ENCODE results near the gene KDM5B. TPM values are rescaled to one million over a fixed set of nuclear protein-coding genes. Genes with fewer than 3 reads are reported as not detected.
"Not testable (repeated sequence)": the region's sequence is repeated elsewhere in the genome, so short reads cannot be mapped to it uniquely, and the experiment has no call there.

KDM5B gene
- polyA plus RNA-seq, 1 donor = 42.9 TPM

DNA sequence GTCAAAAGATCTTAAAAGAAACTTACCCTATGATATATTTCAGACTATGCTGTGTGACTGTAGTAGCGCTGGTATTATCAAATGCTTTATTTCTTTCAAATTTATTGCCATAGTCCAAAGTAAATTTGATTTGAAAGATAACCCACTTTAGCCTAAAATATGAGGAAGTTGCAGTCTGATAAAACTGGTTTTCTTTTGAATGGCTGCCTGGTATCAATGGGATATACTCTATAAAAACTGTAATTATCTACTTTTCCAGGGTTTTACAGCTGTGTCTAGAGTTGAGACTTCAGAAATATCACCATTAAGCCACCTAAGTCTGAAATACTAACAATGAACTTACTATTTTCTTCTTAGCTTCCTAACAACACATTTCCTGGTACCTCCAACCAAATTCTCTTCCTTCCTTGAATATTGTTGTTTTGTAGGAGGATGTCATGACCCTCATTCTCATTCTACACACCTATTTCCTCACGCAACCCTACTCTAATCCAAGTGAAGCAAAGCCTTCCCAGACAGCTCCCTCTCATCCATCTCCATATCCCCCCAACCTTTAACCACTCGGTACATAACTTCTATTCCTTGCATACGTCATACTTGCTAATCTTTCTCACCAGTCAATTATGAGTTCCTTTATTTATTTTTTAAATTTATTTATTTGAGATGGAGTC is 17.0 kb downstream of the KDM5B start:
- DNase-seq (ENCODE audit: low read depth) = no peak

DNA sequence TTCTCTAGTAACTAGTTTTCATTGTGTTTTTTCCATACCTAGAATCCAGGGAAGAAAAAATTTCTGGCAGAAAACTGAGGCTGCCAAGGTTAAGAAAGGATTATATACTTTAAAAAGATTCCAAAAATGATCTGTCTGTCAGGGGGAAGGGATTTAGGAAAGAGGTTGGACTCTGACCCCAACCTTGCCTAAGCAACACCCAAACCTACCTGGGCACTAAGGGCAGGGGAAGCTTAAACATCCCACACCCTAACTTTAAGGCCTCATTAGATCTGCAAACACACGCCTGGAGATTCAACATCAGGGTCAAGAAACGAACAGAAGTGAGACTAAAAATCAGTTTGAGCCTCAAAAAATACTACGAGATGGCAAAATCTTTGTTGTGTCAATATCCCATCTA is 19.4 kb downstream of the KDM5B start:
- no peak for DNase-seq (ENCODE audit: low read depth)

DNA sequence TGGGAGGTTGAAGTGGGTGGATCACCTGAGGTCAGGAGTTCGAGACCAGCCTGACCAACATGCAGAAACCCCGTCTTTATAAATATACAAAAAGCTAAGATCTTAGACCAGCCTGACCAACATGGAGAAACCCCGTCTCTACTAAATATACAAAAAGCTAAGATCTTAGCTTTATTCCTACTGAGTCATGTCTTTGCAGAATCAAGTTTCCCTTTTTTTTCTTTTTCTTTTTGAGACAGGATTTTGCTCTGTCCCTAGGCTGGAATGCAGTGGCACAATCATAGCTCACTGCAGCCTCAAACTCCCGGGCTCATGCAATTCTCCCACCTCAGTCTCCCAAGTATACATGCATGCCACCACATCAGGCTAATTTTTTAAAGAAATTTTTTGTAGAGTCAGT is 21.4 kb downstream of the KDM5B start:
- DNase-seq (ENCODE audit: low read depth) = no peak

DNA sequence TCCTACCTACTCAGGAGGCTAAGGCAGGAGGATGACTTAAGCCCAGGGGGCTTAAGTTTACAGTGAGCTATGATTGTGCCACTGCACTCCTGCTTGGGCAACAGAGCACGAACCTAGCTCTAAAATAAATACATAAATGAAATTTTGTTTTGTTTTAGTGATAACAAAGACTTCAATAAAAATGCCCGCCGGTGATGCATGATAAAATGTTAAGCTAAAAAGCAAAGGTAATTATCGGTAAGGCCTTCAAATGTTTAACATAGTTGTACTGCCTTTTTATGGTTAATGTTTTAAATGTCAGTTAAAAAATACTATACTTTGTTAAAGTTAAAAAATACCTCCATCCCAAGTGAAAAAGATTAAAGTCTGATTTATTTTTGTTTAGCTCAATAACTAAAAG is 27.0 kb downstream of the KDM5B start:
- DNase-seq (ENCODE audit: low read depth) = no peak

DNA sequence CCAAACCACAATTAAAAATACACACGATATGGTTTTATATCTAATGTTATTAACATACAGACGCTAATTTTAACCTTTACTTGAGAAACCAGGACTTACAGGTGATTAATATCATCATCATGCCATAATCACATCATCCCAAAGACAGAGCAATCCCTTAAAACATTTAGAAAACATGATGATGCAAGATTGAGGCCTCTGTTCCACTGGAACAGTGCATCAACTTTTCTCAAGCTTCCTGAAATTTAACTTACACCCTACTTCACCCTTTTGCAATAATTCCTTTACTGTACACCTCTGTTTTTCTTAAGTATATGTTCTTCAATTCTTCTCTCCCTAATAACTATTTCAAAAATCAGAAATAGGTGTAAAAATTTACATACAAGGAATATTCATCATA is 38.1 kb downstream of the KDM5B start:
- DNase-seq (ENCODE audit: low read depth) = no peak

GRCh38 chr1:202765721-202766120 is 42.5 kb downstream of the KDM5B start:
- no peak for DNase-seq (ENCODE audit: low read depth)

GRCh38 chr1:202762019-202762418 is 46.2 kb downstream of the KDM5B start:
- DNase-seq (ENCODE audit: low read depth) = no peak

- DNase-seq (ENCODE audit: low read depth) = no peak
Observed at GRCh38 chr1:202760589-202760988, 47.6 kb downstream of the KDM5B start.

- no peak for DNase-seq (ENCODE audit: low read depth)
Observed at GRCh38 chr1:202756391-202756790, 51.8 kb downstream of the KDM5B start.

DNA sequence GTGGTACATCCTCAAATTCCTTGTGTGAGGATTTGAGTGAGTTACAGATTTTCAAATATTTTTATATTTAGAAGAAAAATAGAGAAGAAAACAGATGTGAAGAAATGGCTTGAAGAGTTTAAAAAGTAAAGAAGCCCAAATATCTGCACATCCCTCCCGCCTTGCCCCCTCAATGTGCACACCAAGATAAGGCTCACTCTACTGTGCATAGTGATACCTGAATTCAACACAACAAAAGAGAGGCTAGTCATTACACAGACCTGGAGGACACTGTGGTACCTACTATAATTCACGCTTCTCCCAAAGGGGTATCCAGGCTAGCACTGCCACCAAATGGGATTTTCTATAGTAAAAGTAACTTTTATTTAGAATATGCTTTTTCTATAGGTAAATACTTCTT is 53.9 kb downstream of the KDM5B start:
- DNase-seq (ENCODE audit: low read depth) = no peak

DNA sequence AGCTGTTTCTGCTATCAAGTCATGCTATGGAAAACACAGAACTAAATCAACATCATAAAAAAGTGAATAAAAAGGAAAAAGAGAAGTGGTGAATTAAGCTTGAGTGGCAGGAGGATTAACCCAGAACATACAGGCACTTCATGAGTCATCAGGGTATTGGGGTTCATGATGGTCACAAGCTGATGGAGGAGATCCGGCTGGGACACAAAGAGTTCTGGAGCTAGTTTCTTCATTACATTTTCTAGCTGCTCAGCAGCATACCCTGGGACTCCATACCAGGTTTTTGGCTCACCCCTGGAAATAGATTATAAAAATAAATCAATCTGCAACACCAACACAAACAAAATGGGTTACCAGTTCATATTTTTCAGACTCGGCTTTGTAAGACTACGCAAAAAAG is 55.4 kb downstream of the KDM5B start:
- no peak for DNase-seq (ENCODE audit: low read depth)

DNA sequence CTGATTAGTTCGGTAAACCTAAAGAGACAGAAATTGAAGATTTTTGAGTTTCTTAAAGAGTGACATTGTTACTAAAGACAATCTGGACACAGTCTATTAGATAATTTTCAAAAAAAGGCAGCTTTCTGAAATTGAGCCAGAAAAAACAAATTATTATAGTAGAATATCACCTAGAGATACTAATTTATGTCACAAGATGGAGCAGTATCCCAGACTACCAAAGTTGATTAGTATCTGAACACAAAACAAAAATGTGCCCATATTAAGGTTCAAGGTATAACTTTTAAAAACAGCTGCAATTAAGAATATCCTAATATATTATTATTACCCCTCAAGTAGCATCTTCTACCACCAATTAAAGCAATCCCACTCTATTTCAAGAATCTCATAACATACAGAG is 57.5 kb downstream of the KDM5B start:
- no peak for DNase-seq (ENCODE audit: low read depth)

DNA sequence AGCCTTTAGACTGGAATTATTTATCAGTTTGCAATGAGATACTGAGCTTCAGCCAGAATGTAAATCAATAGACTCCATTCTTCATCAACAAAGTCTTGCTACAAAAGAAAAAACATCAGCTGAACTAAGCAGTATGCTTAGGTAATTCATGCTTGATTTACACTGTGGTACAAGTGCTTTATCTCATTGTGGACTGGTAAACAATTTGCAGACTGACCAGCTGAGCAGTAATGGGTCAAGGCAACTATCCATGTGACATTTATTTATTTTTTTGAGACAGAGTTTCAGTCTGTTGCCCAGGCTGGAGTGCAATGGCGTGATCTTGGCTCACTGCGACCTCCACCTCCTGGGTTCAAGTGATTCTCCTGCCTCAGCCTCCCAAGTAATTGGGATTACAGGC is 58.2 kb downstream of the KDM5B start:
- DNase-seq (ENCODE audit: low read depth) = no peak

GRCh38 chr1:202745323-202745888 is 62.8 kb downstream of the KDM5B start:
- DNase-seq (ENCODE audit: low read depth) = no peak

DNA sequence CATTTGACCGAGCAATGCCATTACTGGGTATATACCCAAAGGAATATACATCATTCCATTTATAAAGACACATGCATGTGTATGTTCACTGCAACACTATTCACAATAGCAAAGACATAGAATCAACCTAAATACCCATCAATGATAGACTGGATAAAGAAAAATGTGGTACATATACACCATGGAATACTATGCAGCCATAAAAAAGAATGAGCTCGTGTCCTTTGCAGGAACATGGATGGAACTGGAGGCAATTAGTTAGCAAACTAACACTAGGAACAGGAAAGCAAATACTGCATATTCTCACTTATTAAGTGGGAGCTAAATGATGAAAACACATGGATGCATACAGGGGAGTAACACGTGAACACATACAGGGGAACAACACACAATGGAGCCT is 63.5 kb downstream of the KDM5B start:
- not testable (repeated sequence) for DNase-seq (ENCODE audit: low read depth)

DNA sequence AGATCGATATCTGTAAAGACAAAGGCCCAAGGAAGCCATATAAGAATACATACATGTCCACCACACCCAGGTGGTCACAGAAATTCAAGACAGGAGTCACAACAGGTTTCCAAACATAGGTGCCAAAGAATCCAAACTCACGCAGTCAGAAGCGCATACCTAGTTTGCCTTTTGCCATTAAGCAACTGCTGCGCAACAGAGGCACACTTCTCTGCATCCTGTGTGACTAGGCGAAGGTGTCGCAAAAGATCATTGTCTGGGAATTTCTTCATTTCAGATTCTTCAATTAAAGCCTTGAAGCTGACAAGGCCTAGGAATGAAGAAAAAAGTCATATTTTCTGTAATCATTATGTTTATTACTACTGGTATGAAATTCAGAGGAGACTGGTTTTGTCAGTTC is 65.7 kb downstream of the KDM5B start:
- DNase-seq (ENCODE audit: low read depth) = no peak

GRCh38 chr1:202733251-202733650 is 75.0 kb downstream of the KDM5B start:
- DNase-seq (ENCODE audit: low read depth) = no peak

GRCh38 chr1:202728951-202729350 is 79.3 kb downstream of the KDM5B start:
- no peak for DNase-seq (ENCODE audit: low read depth)

- DNase-seq (ENCODE audit: low read depth) = no peak
Observed at GRCh38 chr1:202725526-202725925, 82.7 kb downstream of the KDM5B start.

GRCh38 chr1:202723708-202724107 is 84.5 kb downstream of the KDM5B start:
- DNase-seq (ENCODE audit: low read depth) = no peak

GRCh38 chr1:202723046-202723445 is 85.2 kb downstream of the KDM5B start:
- DNase-seq (ENCODE audit: low read depth) = not testable (repeated sequence)

DNA sequence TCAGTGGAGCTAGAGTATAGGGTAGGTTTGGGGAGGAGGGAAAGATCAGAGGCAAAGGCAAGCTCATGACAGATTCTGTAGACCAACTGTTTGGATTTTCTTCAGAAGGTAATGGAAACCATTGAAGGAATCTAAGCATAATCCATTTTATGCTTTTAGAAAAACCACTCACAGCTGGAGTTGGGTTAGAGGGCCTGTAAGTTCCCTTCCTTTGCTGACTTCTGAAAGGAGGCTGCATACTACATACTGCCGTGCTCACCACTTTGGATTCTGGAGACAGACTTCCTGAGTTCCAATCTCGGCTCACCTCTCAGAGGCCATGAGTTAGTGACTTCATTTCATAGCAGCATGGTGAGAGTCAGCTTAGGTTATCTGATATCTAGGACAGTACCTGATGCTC is 91.6 kb downstream of the KDM5B start:
- DNase-seq (ENCODE audit: low read depth) = no peak

GRCh38 chr1:202714202-202714601 is 94.0 kb downstream of the KDM5B start:
- DNase-seq (ENCODE audit: low read depth) = not testable (repeated sequence)

DNA sequence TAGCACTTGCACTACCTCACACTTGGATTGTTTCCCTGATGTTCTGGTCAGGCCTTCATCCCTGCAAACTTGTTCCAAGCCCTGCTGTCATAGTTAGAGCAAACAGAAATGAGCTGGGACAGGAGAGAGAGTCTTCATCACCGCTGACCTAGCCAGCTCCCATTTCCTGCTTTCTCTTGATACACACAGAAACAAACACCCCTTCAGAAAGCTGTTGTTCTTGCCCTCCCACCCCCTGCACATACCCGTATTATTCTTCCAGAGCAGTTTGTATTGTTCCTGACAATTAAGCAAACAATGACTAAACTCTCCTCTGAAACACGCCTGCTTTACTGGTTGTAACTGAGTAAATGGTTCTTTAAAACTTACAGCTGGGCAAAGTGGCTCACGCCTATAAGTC is 95.1 kb downstream of the KDM5B start:
- DNase-seq (ENCODE audit: low read depth) = no peak

Data from forelimb muscle (tissue), 1 donor.